H1 (cell line): ENCODE measurements around the gene MED31. TPM values are rescaled to one million over a fixed set of nuclear protein-coding genes. Genes with fewer than 3 reads are reported as not detected.

Source experiments
- CTCF ChIA-PET: fragments of 300-600 bp; sonication (Branson Sonifier 250); formaldehyde crosslinking; loops from one replicate; lab custom pipeline; 2021; ENCODE audit not compliant: partially characterized antibody; lab: Charles Lee
- POLR2A ChIA-PET: fragments of 300-600 bp; sonication (Branson Sonifier 250); formaldehyde crosslinking; loops from one replicate; lab custom pipeline; 2021; ENCODE audit warnings: inconsistent platforms; ENCODE audit not compliant: partially characterized antibody; lab: Charles Lee
- DNase-seq, 2 experiments: peaks; one replicate each; pipeline versions ENCODE4 v3.0.0 to v3.0.0-alpha.2; 2010 to 2022; ENCODE audit warnings: low spot score in 2 of 2, low read depth in 1 of 2, mixed read lengths in 1 of 2
- FAIRE-seq: peaks from 2 replicates; lab custom pipeline; 2011; peaks lifted over from hg19 to GRCh38; lab: Jason Lieb, UNC
- H2AFZ ChIP-seq: 2 replicates; pipeline ENCODE4 v1.8.1; 2012; ENCODE audit warnings: low read length, inconsistent platforms
- H2AK5ac ChIP-seq: 2 replicates; pipeline ENCODE4 v1.6.1; 2013; ENCODE audit warnings: low read depth, low read length
- H2BK120ac ChIP-seq: replicated peaks from 2 replicates; pipeline ENCODE3; 2013; ENCODE audit warnings: low read depth, low read length, inconsistent platforms
- H2BK12ac ChIP-seq: 2 replicates; pipeline ENCODE4 v1.6.1; 2013; ENCODE audit warnings: low read depth, low read length
- H2BK15ac ChIP-seq: 2 replicates; pipeline ENCODE4 v1.6.1; 2013; ENCODE audit warnings: low read length
- H2BK20ac ChIP-seq: 2 replicates; pipeline ENCODE4 v1.6.1; 2013; ENCODE audit warnings: low read length
- H2BK5ac ChIP-seq: 2 replicates; pipeline ENCODE4 v1.6.1; 2013; ENCODE audit warnings: low read depth, low read length
- H3K14ac ChIP-seq: 2 replicates; pipeline ENCODE4 v1.6.1; 2013; ENCODE audit warnings: inconsistent platforms; ENCODE audit not compliant: insufficient read length
- H3K18ac ChIP-seq: 2 replicates; pipeline ENCODE4 v1.6.1; 2013; ENCODE audit warnings: low read length; ENCODE audit errors: extremely low read depth
- H3K23ac ChIP-seq: 2 replicates; pipeline ENCODE4 v1.6.1; 2013; ENCODE audit warnings: inconsistent platforms; ENCODE audit not compliant: insufficient read length
- H3K23me2 ChIP-seq: 2 replicates; pipeline ENCODE4 v1.6.1; 2013; ENCODE audit warnings: low read depth, low read length
- H3K27ac ChIP-seq: 2 replicates; pipeline ENCODE4 v1.6.1; 2011; ENCODE audit warnings: low read depth, low read length, inconsistent platforms
- H3K27me3 ChIP-seq, 4 experiments: replicated peaks in 1 of 4; 1 replicate in 1 of 4; 2 replicates in 3 of 4; pipeline versions ENCODE4 v1.6.1 to v1.8.1; 2011 to 2013; ENCODE audit warnings: low read length in 3 of 4, mild to moderate bottlenecking in 3 of 4, inconsistent platforms in 2 of 4, mixed read lengths in 2 of 4, moderate library complexity in 1 of 4; ENCODE audit not compliant: control insufficient read depth in 3 of 4, insufficient read depth in 3 of 4; ENCODE audit errors: extremely low read depth in 1 of 4
- H3K36me3 ChIP-seq, 4 experiments: 2 replicates each; pipeline versions ENCODE4 v1.6.1 to v1.8.1; 2011 to 2013; ENCODE audit warnings: mild to moderate bottlenecking in 4 of 4, low read length in 3 of 4, moderate library complexity in 2 of 4, control low read depth in 1 of 4, inconsistent platforms in 1 of 4; ENCODE audit not compliant: insufficient read depth in 4 of 4, control insufficient read depth in 2 of 4
- H3K4ac ChIP-seq: replicated peaks from 2 replicates; pipeline ENCODE3; 2013; ENCODE audit warnings: low read length, low read depth, mixed read lengths, inconsistent platforms; ENCODE audit not compliant: insufficient read length
- H3K4me1 ChIP-seq, 4 experiments: replicated peaks in 1 of 4; 1 replicate in 1 of 4; 2 replicates in 3 of 4; pipeline versions ENCODE4 v1.6.1 to v1.8.1; 2011 to 2013; ENCODE audit warnings: low read length in 3 of 4, inconsistent platforms in 2 of 4, mixed read lengths in 1 of 4; ENCODE audit not compliant: insufficient read depth in 4 of 4, control insufficient read depth in 3 of 4
- H3K4me2 ChIP-seq, 2 experiments: 2 replicates each; pipeline versions ENCODE4 v1.6.1 to v1.8.1; 2011 to 2013; ENCODE audit warnings: low read depth in 2 of 2, low read length in 2 of 2, control low read depth in 1 of 2, inconsistent platforms in 1 of 2, mild to moderate bottlenecking in 1 of 2; ENCODE audit not compliant: insufficient read depth in 1 of 2
- H3K4me3 ChIP-seq, 4 experiments: fragments of 200-600, 300-600 bp in 1 of 4; sonication (generic), shearing (Covaris generic), sonication (Bioruptor Twin) in 1 of 4; 2 replicates each; pipeline versions ENCODE4 v1.5.1 to v1.8.1; 2011 to 2016; ENCODE audit warnings: low read length in 4 of 4, low read depth in 3 of 4, control low read depth in 2 of 4, inconsistent platforms in 2 of 4, mild to moderate bottlenecking in 2 of 4, mixed read lengths in 1 of 4, moderate library complexity in 1 of 4; ENCODE audit not compliant: insufficient read depth in 2 of 4; ENCODE audit errors: extremely low read depth in 1 of 4
- H3K56ac ChIP-seq: replicated peaks from 2 replicates; pipeline ENCODE3; 2013; ENCODE audit warnings: low read depth, mild to moderate bottlenecking, mixed read lengths, low read length, inconsistent platforms; ENCODE audit not compliant: insufficient read length
- H3K79me1 ChIP-seq: 2 replicates; pipeline ENCODE4 v1.6.1; 2013; ENCODE audit warnings: low read depth, low read length, control low read depth
- H3K79me2 ChIP-seq, 2 experiments: 2 replicates each; pipeline versions ENCODE4 v1.6.1 to v1.8.1; 2012 to 2013; ENCODE audit warnings: low read length in 2 of 2, mild to moderate bottlenecking in 2 of 2, inconsistent platforms in 1 of 2; ENCODE audit not compliant: insufficient read depth in 2 of 2, control insufficient read depth in 1 of 2
- H3K9ac ChIP-seq, 4 experiments: replicated peaks in 1 of 4; 1 replicate in 1 of 4; 2 replicates in 3 of 4; pipeline versions ENCODE4 v1.6.1 to v1.8.1; 2011 to 2013; ENCODE audit warnings: low read depth in 3 of 4, low read length in 3 of 4, control low read depth in 2 of 4, mild to moderate bottlenecking in 2 of 4, moderate library complexity in 2 of 4, inconsistent platforms in 1 of 4; ENCODE audit errors: extremely low read depth in 1 of 4
- H3K9me3 ChIP-seq, 2 experiments: 2 replicates each; pipeline versions ENCODE4 v1.6.1 to v1.8.1; 2012 to 2013; ENCODE audit warnings: mild to moderate bottlenecking in 2 of 2, moderate library complexity in 2 of 2, control low read depth in 1 of 2, inconsistent platforms in 1 of 2, low read depth in 1 of 2, low read length in 1 of 2, mixed read lengths in 1 of 2; ENCODE audit not compliant: insufficient read depth in 2 of 2
- H4K20me1 ChIP-seq, 2 experiments: replicated peaks in 1 of 2; 2 replicates each; pipeline versions ENCODE3 to v1.8.1; 2011 to 2013; ENCODE audit warnings: inconsistent platforms in 2 of 2, low read length in 2 of 2, mild to moderate bottlenecking in 1 of 2; ENCODE audit not compliant: insufficient read depth in 2 of 2, control insufficient read depth in 1 of 2
- H4K5ac ChIP-seq: 2 replicates; pipeline ENCODE4 v1.6.1; 2013; ENCODE audit warnings: low read length, low read depth, mixed read lengths, inconsistent platforms; ENCODE audit not compliant: insufficient read length
- H4K8ac ChIP-seq: 2 replicates; pipeline ENCODE4 v1.8.0; 2013; ENCODE audit warnings: mild to moderate bottlenecking, moderate library complexity, low read length, inconsistent platforms; ENCODE audit not compliant: insufficient read depth; ENCODE audit errors: extremely low read depth
- H4K91ac ChIP-seq: replicated peaks from 2 replicates; pipeline ENCODE3; 2013; ENCODE audit warnings: low read length, mixed read lengths, inconsistent platforms; ENCODE audit not compliant: insufficient read length
- CEBPB ChIP-seq: IDR thresholded peaks from 2 replicates; pipeline ENCODE4 v1.6.1; 2012; ENCODE audit warnings: low read depth, low read length
- HDAC6 ChIP-seq: IDR thresholded peaks from one replicate; pipeline ENCODE4 v1.7.1; 2012; ENCODE audit warnings: low read depth, mild to moderate bottlenecking, inconsistent platforms, low read length, moderate library complexity
- WGBS, 2 experiments: shearing (Covaris generic) in 1 of 2; methylation state at CpG; one replicate each; pipeline versions ENCODE4 v1.1.6 to v1.1.7; 2013 to 2015; ENCODE audit warnings: low lambda C conversion rate in 2 of 2, mixed read lengths in 2 of 2, inconsistent platforms in 1 of 2, low coverage in 1 of 2, missing lambda C conversion rate in 1 of 2; ENCODE audit not compliant: insufficient replicate concordance in 2 of 2, insufficient coverage in 1 of 2, insufficient read length in 1 of 2; ENCODE audit errors: extremely low coverage in 1 of 2, missing lambda C conversion rate in 1 of 2; 5-methylcytosine and 5-hydroxymethylcytosine counted together
- polyA plus RNA-seq, 7 experiments: library from polyadenylated mRNA; depleted of rRNA in 3 of 7; stranded (reverse) in 5 of 7; unstranded in 2 of 7; fragments of >200 nt in 5 of 7; fragments of 200-250 nt in 2 of 7; gene quantifications; 1 replicate in 5 of 7; 2 replicates in 1 of 7; 4 replicates in 1 of 7; pipeline versions ENCODE4 v1.2.1 to v1.2.3, GENCODE V29; 2011 to 2013; ENCODE audit warnings: missing spikeins in 2 of 7, mixed read lengths in 2 of 7
- total RNA-seq: library from RNA; stranded (reverse); fragmentation: NEBNext Ultra II Directional; extraction: Animal tissue kit (Norgen Biotek cat#: 25700); gene quantifications from 2 replicates; pipeline ENCODE4 v1.2.1, GENCODE V29; 2021

The MED31 gene
- total and polyA plus RNA-seq, 2 of the 8 experiments (the other 6 are each of a cell fraction or from before 2014, with no cell fraction given), result 4.6 to 12.3 TPM

- H3K27me3 ChIP-seq, result no peaks in the 10 kb centered on the region; a peak in 1 of 7 replicates
- H2BK20ac ChIP-seq, result no peak overlapping the region
- H3K4me3 ChIP-seq, result no peak overlapping the region
- H3K79me1 ChIP-seq, result no peaks in the 10 kb centered on the region
- CTCF ChIA-PET, result interaction anchor here (1.2 to 2.6 kb wide), 5 partner anchors 15 to 230 kb away, joined by 3 to 13 read pairs (median 4); partner anchors contain the start of gene SLC13A5
- POLR2A ChIA-PET, result no interaction called here
- H2AK5ac ChIP-seq, result no peak overlapping the region
- no peak overlapping the region for H2BK15ac ChIP-seq
- H3K18ac ChIP-seq, result no peak overlapping the region
- no peak overlapping the region for H3K14ac ChIP-seq
- TF ChIP-seq CEBPB (no peak), HDAC6 (no peak)
- H4K20me1 ChIP-seq, result no peaks in the 10 kb centered on the region
- H3K23ac ChIP-seq, result no peak overlapping the region
- H2BK5ac ChIP-seq, result no peak overlapping the region
- no peak overlapping the region for H2BK12ac ChIP-seq
- H2BK120ac ChIP-seq, result no peak overlapping the region
- no peak overlapping the region for H2AFZ ChIP-seq
- no peak overlapping the region for H3K4me2 ChIP-seq
- no peak for DNase-seq
- H3K4ac ChIP-seq, result no peak overlapping the region
- 89% methylated on average over 4 of the region's 4 CpGs; no CpG with 5 or more reads in 1 of the 2 experiments for WGBS, 2 experiments
- no peak overlapping the region for H4K8ac ChIP-seq
- no peaks in the 10 kb centered on the region for H3K23me2 ChIP-seq
- no peaks in the 10 kb centered on the region for H3K36me3 ChIP-seq
- no peaks in the 10 kb centered on the region for H3K9me3 ChIP-seq
- H3K56ac ChIP-seq, result no peak overlapping the region
- H3K9ac ChIP-seq, result no peak overlapping the region
- H3K27ac ChIP-seq, result no peak overlapping the region
- no peak overlapping the region for H4K91ac ChIP-seq
- H3K79me2 ChIP-seq, result no peaks in the 10 kb centered on the region
- no peak for FAIRE-seq
- H3K4me1 ChIP-seq, result no peaks in the 10 kb centered on the region; a peak in 2 of 7 replicates
- H4K5ac ChIP-seq, result no peak overlapping the region
These were observed 29.8 kb upstream of the MED31 start for GRCh38 chr17:6681176-6681575.
